ENCODE results near the gene DPY19L3.

The DPY19L3 gene

GRCh38 chr19:32453736-32454135 lies 48.2 kb downstream of the DPY19L3 start:
- no peak overlapping the region for H3K4me3 ChIP-seq (ENCODE audit: low read depth, low read length)
- in situ Hi-C loops (cut with HindIII; ENCODE audit: low sequenced_read_pairs), result no loop called here
- TF ChIP-seq CTCF (IDR thresholded peaks at IDR 0.05; ENCODE audit: low read depth, low read length), result no peak
- DNase-seq (ENCODE audit: low read depth, low spot score), result no peak

- TF ChIP-seq CTCF (IDR thresholded peaks at IDR 0.05; ENCODE audit: low read depth, low read length), result no peak
- in situ Hi-C loops (cut with HindIII; ENCODE audit: low sequenced_read_pairs), result no loop called here
- DNase-seq (ENCODE audit: low read depth, low spot score), result no peak
- H3K4me3 ChIP-seq (ENCODE audit: low read depth, low read length), result no peak overlapping the region
Measured at GRCh38 chr19:32456406-32456805, 50.8 kb downstream of the DPY19L3 start.

- H3K4me3 ChIP-seq (ENCODE audit: low read depth, low read length), result no peak overlapping the region
- no peak for DNase-seq (ENCODE audit: low read depth, low spot score)
- in situ Hi-C loops (cut with HindIII; ENCODE audit: low sequenced_read_pairs), result no loop called here
- no peak for TF ChIP-seq CTCF (IDR thresholded peaks at IDR 0.05; ENCODE audit: low read depth, low read length)
Measured at GRCh38 chr19:32457571-32458158, 52.1 kb downstream of the DPY19L3 start.

GRCh38 chr19:32458500-32459123 lies 53.0 kb downstream of the DPY19L3 start:
- H3K4me3 ChIP-seq (ENCODE audit: low read depth, low read length), result no peak overlapping the region
- in situ Hi-C loops (cut with HindIII; ENCODE audit: low sequenced_read_pairs), result no loop called here
- no peak for DNase-seq (ENCODE audit: low read depth, low spot score)
- TF ChIP-seq CTCF (IDR thresholded peaks at IDR 0.05; ENCODE audit: low read depth, low read length), result no peak

GRCh38 chr19:32459204-32459865 lies 53.8 kb downstream of the DPY19L3 start:
- in situ Hi-C loops (cut with HindIII; ENCODE audit: low sequenced_read_pairs), result no loop called here
- no peak overlapping the region for H3K4me3 ChIP-seq (ENCODE audit: low read depth, low read length)
- DNase-seq (ENCODE audit: low read depth, low spot score), result no peak
- no peak for TF ChIP-seq CTCF (IDR thresholded peaks at IDR 0.05; ENCODE audit: low read depth, low read length)

GRCh38 chr19:32460476-32460875 lies 54.9 kb downstream of the DPY19L3 start:
- no peak for DNase-seq (ENCODE audit: low read depth, low spot score)
- no peak for TF ChIP-seq CTCF (IDR thresholded peaks at IDR 0.05; ENCODE audit: low read depth, low read length)
- no peak overlapping the region for H3K4me3 ChIP-seq (ENCODE audit: low read depth, low read length)
- in situ Hi-C loops (cut with HindIII; ENCODE audit: low sequenced_read_pairs), result no loop called here
